Activated CD4-positive, alpha-beta T cell treated with anti-CD3 and anti-CD28 coated beads, Interleukin-2, Interleukin-6, amounts not matched to agents 100 ng/mL and 50 ng/mL, durations not matched to agents 16 hours and 8 hours (primary cell): Measurements from ENCODE around the gene GALNT13.

Source experiments
- DNase-seq: peaks from one replicate; pipeline ENCODE4 v3.0.0-alpha.2; 2020

The GALNT13 gene

DNA sequence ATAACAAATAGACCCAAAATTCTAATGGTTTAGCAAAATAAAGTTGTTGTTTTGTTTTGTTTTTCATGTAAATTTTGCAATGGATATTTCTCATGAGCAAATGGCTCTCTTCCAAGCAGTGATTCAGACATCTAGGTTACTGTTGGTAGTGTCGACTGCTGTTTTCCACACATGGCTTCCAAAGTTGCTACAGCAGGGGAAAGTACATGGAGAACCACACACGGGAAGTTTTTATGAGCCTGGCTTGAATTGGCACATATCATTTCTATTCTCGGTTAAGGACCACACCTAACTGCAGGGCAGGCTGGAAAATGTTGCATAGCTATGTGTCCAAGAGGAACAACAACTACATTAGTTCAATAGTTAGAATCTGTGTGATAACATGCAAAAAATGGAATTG lies 262.1 kb downstream of the GALNT13 start:
- no peak for DNase-seq

DNA sequence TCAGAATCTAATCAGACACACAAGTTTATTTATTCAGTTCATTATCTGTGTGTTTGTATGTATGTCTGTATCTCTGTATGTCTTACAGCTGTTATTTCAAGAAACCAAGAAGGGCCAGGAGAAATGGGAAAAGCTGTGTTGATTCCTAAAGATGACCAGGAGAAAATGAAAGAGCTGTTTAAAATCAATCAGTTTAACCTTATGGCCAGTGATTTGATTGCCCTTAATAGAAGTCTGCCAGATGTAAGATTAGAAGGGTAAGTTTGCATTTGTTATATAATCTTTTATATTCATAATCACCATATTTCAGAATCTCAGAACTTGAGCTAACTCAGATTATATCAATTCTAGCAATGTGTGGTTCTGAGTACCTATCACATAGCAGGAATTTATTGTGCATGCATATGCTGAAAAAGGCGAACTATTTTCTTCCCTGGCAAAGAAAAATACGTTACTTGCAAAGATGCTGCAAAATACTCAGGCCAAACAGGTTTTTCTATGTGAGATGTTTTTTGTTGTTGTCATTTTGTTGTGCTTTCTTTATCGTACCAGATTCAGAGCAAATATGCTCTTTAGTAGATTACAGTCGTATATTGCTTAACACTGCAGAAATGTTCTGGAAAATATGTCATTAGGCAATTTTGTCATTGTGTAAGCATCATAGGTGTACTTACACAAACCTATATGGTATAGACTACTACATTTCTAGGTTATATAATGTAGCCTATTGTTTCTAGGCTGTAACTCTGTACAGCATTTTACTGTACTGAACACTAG lies 268.7 kb downstream of the GALNT13 start:
- no peak for DNase-seq

DNA sequence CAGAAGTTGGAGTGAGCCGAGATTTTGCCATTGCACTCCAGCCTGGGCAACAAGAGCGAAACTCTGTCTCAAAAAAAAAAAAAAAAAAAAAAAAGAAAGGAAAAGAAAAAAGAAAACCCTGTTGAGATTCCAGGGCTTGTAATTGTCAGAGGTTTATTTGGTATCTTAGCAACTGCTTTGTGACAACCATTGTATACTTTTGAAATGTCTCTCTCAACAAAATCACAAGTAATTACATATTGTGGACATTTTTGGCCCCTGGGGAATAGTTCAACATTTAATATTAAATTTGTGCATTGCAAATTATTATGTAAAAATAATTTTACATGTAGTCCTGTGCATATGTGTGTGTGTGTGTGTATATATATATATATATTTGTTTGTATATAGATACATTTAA lies 270.8 kb downstream of the GALNT13 start:
- DNase-seq: no peak

DNA sequence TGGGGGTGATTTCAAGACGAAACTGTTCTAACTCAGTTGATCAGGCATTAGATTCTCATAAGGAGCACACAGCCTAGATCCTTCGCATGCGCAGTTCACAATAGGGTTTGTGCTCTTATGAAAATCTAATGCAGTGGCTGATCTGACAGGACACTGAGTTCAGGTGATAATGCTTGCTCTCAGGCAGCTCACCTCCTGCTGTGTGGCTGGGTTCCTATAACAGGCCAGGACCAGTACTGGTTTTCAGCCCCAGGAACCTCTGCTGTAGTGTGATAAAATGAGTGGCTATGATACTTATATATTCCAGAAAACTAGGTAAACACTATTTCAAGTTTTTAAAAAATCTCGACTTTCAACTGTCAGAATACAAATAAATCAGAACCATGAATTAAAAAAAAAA lies 271.4 kb downstream of the GALNT13 start:
- no peak for DNase-seq

DNA sequence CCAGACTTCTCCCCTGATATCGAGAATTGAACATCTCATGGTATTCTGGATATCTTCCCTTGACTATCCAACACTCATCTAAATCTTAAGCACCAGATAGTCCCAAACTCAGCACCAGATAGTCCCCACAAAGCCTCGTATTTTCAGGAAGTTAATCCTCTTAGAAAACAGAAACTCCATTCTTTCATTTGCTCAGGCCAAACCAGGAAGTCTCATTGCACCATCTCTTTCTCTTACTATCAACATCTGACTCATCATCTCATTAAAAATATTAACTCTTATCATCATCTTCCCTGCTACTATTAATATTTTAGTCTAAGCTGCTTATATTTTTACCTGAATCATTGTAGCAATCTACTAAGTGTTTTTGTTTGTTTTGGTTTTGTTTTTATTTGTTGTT lies 286.4 kb downstream of the GALNT13 start:
- no peak for DNase-seq

DNA sequence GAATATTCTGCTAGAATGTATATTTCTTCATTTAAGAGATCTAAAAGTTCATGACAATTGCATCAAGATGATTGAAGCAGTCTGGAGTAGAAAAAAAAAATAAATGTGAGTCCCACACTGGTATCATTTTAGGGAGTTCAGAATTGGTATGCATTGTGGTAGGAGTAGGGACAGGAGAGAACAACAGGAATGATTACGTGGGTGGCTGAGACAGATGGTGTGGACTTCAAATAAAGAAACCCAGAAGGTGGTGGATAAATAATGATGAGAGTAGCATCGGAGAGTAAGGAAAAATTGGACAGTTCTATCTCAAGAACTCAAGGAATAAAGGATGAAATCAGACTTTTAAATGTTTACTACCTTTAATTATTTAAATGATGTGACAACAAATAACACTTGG lies 289.6 kb downstream of the GALNT13 start:
- DNase-seq: no peak

DNA sequence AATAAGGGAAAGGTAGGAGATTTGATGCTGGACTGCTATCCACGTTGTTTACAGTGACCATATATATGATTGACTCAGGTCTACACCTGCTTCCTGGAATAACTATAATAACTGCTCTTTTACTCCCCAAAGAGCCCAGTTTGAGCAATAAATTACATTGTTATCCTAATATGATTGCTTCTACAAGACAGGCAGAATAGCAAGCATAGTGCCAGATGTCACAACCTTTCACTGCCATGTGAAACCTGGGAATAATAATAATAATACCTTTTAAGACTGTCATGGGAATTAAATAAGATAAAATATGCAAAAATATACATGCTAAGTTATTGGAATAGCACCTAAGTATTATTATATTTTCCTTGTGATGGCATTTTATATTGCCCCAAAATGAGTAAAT lies 298.7 kb downstream of the GALNT13 start:
- DNase-seq: no peak

DNA sequence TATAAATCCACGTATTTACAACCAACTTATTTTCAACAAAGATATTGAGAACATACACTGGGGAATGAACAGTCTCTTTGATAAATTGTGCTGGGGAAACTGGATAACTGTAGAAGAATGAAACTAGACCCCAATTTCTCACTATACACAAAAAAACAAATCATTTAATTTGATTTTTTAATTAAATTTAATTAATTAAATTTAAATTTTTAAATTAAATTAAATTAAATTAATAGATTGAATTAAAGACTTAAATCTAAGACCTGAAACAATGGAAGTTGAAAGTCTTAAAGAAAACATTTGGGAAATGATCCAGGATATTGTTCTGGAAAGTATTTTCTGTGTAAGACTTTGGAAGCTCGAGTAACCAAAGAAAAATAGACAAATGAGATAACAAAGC lies 301.4 kb downstream of the GALNT13 start:
- DNase-seq: no peak

DNA sequence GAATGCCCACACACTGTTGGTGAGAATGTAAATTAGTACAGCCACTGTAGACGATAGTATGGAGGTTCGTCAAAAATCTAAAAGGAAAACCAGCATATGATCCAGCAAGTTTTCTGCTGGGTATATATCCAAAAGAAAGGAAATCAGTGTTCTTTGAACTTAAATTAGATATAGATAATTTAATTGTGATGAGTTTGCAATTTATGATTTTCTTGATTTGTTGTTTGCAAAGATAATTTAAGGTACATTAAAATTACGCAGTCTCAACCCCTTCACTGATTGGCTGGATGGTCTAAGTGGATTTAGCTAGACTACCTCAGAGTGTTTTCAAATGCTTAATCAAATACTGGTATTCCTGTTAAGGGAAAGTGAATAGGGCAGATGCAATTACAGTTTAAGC lies 302.2 kb downstream of the GALNT13 start:
- no peak for DNase-seq

DNA sequence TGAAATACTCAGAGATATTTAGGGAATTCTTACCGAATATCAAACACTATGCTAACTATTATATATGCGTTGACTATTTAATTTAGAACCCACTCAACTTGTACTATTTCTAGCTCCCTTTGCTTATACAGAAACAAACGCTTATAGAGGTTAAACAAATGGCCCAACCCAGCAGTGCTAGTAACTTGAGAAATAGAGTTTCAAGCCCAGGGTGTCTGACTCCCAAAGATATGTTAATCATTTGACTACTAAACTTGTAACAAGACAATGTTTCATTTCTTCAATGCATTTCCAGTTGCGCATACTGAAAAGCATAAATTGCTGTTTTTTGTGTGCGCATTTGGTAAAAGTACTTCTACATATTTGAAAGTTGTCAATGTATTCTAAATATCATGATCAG lies 310.3 kb downstream of the GALNT13 start:
- DNase-seq: no peak

DNA sequence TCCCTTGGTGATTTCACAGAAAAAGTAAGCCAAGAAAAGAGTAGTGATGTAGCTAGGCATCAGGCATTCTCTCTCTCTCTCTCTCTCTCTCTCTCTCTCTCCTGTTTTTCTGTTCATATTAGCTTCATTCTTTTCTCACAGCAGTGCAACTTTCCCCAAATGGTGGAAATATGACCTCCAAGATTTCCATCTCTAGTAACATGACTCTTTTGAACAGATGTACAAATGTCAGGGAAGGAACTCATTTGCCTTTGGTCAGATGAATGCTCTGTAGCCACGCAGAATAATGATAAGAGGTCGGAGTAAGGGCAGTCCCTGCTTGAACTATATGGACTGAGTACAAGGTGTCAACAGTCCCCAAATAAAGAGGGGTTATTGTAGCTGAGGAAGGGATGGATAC lies 316.2 kb downstream of the GALNT13 start:
- no peak for DNase-seq

DNA sequence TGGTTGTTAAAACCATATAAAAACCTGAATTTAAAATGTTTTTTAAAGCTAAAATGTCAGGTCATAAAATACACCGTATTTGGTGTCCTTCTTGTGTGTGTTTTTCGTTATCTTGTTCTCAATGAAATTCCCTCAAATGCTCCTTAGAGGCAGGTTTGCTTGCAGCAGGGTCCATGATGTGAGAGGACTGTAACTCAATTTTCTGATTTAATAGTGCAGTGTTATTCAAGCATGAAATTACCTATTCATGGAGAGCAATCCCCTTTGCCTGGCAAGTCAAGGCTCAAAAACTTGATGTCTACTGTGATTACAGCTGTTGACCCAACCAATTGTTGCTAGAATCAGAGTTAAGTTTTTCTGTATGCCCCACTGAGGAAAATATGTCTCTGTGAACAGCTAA lies 318.2 kb downstream of the GALNT13 start:
- DNase-seq: no peak

DNA sequence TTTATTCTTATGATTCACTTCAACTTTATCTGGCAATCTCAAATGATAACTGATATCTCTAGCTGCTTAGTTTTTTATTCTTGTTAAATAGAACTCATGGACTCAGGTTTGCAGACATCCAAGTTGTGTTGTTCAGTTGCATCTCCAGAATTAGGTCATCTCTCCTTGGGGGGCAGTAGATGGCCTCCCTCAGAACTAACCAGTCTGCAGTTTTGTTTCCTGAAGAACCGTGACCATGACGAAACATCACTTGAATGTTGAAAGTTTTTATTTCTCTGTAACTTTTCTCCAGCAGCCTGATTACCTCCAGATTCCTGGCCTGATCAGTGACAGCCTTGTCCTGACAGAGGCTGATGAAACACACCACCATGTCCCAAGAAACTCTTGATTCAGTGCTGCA lies 321.5 kb downstream of the GALNT13 start:
- DNase-seq: no peak

DNA sequence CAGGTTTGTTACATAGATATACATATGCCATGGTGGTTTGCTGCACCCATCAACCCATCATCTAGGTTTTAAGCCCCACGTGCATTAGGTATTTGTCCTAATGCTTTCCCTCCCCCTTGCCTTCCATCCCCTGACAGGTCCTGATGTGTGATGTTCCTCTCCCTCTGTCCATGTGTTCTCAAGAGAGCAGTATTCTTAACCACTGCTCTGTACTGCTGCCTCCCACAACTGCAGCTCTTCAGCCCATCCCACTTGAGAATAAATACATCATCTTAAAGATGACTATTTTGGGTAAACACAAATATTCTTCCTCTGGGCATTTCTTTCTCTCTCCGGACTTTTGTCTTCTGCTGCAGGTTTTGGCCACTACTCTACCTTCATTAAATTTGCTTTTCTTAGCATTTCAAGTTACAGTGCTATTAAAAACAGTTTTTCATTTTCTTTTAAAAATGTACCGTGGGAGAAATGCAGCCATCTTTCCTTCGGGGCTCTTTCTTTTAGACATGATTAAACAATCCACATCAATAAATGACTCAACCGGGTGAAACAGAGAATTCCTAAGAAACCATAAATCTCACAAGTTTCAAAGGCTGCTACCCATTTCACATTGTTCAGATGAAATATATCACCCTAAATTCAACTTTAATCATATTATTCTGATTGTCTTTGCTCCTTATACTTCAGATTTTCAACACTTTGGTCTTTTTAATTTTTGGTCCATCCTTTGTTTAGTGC lies 323.4 kb downstream of the GALNT13 start:
- DNase-seq: no peak

DNA sequence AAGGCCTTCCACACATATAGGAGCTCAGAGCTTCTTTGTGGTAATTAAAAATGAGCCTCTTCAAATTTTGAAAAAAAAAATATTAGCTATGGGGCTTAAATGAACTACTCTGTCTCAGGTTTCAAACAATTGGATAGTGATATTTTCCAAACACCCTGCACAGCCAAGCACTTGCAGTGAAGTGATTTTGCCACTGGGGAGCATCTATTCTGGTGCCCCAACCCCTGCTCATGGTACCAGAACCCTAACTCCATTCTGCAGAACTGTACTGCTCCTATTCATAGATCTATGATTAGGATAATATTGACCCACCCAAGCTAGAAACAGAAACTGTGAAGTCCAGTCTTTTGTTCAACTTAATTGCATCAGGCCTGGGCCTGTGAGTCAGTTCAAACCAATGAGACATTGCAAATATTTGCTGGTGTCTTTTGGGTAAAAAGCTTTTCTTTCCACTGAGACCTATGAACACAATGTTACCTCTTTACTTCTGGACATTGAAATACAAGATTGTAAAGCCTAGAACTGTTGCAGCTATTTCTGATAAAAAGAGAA lies 324.0 kb downstream of the GALNT13 start:
- no peak for DNase-seq

DNA sequence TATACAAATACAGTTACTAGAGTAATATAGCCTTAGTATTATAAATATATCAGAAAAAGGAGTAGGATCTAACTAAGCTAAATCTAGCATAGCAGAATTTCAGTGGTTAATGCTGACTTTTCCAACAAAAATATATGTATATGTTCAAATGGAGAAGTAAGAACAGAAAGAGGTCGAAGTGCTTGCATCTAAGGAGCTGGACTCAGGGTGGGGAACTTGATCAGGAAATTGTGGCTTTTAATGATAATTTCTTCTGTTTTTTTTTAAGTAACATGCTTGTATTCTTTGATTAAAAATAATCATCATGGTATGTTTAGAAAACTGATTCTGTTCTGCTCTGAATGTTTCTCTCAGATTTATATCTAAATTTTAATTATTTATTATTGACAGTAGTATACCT lies 327.1 kb downstream of the GALNT13 start:
- no peak for DNase-seq

DNA sequence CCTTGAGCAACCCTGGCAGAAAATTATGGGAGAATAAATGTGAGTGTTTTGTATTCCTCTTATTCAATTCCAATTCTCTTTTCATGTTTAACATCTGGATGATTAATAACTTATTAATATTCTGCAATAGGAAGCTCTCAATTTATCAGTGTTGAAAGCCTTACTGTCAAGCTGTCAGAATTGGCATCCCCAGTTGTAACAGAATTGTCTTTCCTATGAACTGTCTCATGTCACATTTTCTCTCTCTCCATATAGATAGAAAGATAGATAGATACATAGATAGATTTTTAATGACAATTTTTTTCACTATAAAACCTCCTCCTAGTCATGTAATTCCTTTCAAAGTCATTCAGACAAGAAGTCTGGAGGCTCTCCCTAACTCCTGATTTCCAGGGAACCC lies 331.5 kb downstream of the GALNT13 start:
- DNase-seq: no peak

DNA sequence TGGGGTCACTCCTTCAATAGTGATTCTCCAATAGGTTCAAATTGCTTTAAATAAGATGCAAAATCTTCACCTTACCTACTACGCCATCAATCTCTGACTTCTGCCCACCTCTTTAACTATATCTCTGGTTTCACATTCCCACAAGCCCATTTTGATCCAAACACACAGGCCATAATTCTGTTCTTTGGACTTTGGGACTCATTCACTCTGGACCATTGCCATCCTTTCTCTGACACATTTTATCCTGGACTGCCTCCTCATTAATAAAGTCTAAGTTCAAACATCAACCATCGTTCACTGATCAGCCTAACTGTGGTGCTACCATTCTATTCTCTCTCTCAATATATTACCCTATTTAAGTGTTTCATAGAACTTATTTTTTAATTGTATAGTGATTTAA lies 332.2 kb downstream of the GALNT13 start:
- DNase-seq: no peak

DNA sequence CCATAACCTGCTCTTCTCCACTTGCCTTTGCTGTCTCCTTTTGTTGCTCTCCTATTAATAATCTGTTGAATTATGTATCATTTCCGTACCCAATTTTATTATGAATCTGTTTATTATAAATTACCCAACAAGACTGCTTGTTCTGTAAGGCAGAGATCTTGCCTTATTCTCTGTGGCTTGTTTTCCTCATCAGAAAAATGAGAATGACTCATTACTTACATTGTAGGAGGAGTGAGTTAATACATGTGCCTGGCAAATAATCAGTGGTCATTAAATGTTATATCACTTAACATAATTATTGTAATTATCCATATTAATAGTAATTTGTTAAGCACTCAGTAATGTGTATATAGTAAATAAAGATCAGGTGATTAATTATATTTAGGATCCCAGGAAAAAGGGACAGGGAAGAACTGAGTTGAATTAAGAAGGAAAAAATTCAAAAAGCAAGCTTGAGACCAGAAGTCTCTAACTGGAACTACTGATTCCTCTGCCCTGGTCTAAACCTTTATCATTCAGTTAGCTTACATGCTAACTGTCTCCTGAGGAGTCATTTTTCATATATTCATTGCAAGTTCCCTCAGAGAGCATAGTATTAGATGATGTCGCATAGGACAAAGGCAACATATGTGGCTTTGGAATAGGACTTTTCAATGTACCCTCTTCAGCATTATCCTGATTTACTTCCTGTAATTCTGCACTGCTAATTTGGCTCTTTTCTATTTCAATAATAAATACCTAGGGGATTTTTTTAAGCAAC lies 335.7 kb downstream of the GALNT13 start:
- no peak for DNase-seq

DNA sequence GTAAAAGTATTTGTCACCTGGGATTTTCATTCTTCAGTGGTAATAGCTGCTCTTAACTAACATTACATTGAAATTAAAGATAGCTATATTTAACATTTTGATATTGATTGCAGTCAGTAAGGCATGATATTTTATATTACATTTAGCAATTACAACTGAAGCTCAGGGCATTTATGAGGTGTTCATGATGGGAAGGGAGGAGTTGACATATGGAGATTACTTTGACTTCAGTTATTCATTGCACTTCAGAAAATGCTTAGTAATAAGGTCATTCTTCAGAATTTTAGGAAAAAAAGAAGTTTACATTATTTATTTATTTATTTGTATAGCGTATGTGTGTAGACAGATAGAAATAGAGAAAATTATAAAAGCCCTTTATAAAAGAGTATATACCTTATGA lies 352.0 kb downstream of the GALNT13 start:
- no peak for DNase-seq

DNA sequence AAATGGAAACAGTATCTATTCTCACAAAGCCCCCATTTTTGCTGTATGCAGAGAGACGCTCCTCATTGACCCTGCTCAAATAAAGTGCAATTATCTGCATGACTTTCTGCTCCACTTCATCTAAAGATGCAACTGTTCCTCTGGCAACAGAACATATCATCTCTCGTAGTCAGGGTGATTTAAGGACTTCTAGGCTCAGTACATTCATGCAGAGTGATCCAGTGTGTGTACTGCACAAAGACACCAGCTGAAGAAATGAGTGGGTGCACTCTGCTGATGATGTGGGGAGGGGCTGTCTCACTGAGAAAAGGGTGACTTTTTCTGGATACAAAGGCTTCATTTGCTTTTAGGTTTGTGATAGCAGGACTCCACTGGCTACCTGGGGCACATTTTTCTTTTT lies 355.2 kb downstream of the GALNT13 start:
- no peak for DNase-seq

DNA sequence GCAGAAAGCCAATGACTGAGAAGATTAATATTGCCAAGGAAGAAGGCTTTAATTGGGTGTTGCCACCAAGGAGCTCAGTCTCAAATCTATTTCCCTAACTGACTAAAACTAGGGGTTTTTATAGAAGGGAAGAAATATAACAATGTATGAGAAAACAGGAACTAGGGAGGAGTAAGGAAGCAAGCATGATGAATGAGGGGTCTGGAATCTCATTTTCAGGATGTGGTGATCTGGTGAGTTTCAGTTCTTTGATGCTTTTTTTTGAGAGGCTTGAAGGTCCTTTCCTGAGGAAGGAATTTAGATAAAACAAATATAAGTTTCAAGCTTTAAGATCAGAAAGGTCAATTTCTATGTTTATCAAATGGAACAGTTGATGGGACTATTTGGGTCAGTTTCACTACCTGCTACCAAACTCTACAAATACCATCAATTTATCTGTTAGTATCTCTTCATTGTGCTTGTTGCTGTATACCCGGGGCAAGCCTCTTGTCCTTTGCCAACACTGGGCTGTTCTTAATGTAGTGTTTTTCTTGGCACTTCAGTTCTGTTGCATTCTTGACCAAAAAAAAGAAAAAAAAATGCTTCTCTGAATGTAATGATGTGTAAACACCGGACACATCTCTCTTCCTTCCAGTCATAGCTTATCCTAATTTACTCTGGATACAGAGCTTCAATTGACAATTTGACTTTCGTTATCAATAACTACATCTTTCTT lies 357.0 kb downstream of the GALNT13 start:
- no peak for DNase-seq

DNA sequence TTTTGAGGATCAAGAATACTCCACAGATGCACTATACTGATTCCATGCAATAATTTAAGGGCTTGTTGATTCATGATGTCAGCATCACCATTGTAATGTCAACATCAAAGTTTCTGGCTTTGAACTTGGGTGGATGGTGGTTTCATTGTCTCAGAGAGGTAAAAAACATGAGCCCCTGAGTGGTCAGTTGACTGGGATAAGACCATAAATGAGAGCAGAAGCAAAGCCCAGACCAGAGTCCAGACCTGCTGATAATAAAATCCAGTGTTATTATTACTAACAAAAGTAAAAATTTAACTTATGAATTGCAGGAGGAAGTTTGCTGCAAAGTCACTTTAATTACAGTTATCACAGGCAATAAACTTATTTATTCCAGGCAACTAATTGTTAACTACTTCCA lies 358.2 kb downstream of the GALNT13 start:
- no peak for DNase-seq
